GM19395 (cell line): ENCODE results near the gene PRKCH.

Experiments
- ATAC-seq: cut with Tn5 transposase; IDR thresholded peaks from one replicate; pipeline ENCODE4 v1.9.1; 2021; ENCODE audit warnings: mild to moderate bottlenecking, moderate library complexity; ENCODE audit not compliant: unreplicated experiment

PRKCH gene

GRCh38 chr14:61418746-61419145, 97.4 kb downstream of the PRKCH start:
- ATAC-seq: no peak

- ATAC-seq: no peak
These were observed 97.8 kb downstream of the PRKCH start for GRCh38 chr14:61419201-61419600.

- ATAC-seq: no peak
These were observed 98.9 kb downstream of the PRKCH start for GRCh38 chr14:61420326-61420725.

- no peak for ATAC-seq
These were observed 100.0 kb downstream of the PRKCH start for GRCh38 chr14:61421212-61421923.

- no peak for ATAC-seq
These were observed 104.7 kb downstream of the PRKCH start for GRCh38 chr14:61426048-61426447.

GRCh38 chr14:61428261-61428660, 106.9 kb downstream of the PRKCH start:
- no peak for ATAC-seq

- ATAC-seq: no peak
These were observed 107.9 kb downstream of the PRKCH start for GRCh38 chr14:61429316-61429715.

GRCh38 chr14:61430066-61430757, 108.8 kb downstream of the PRKCH start:
- ATAC-seq: no peak

GRCh38 chr14:61433169-61433568, 111.8 kb downstream of the PRKCH start:
- ATAC-seq: no peak

GRCh38 chr14:61433828-61434227, 112.4 kb downstream of the PRKCH start:
- ATAC-seq: no peak

GRCh38 chr14:61434311-61434710, 112.9 kb downstream of the PRKCH start:
- no peak for ATAC-seq

- no peak for ATAC-seq
These were observed 114.4 kb downstream of the PRKCH start for GRCh38 chr14:61435563-61436337.

GRCh38 chr14:61437381-61437780, 116.0 kb downstream of the PRKCH start:
- no peak for ATAC-seq

- no peak for ATAC-seq
These were observed 116.7 kb downstream of the PRKCH start for GRCh38 chr14:61438036-61438435.

GRCh38 chr14:61438497-61438859, 117.1 kb downstream of the PRKCH start:
- ATAC-seq: peak; percentile 53

- no peak for ATAC-seq
These were observed 117.7 kb downstream of the PRKCH start for GRCh38 chr14:61438860-61439765.

GRCh38 chr14:61439779-61440418, 118.5 kb downstream of the PRKCH start:
- ATAC-seq: no peak

GRCh38 chr14:61443481-61443880, 122.1 kb downstream of the PRKCH start:
- no peak for ATAC-seq

GRCh38 chr14:61444215-61444768, 122.9 kb downstream of the PRKCH start:
- peak; percentile 94 for ATAC-seq

- ATAC-seq: no peak
These were observed 130.1 kb downstream of the PRKCH start for GRCh38 chr14:61451491-61451890.
